ACC112 (cell line): ENCODE results near the gene HS1BP3.

Source experiments
- H2AFZ ChIP-seq: fragments of 200-600 bp; sonication (generic); one replicate; pipeline ENCODE4 v1.6.0; 2017; ENCODE audit warnings: antibody characterized with exemption, low read length; ENCODE audit not compliant: unreplicated experiment
- H3K27ac ChIP-seq: fragments of 200-600 bp; sonication (generic); 2 replicates; pipeline ENCODE4 v1.5.1; 2014; ENCODE audit warnings: low read depth, mild to moderate bottlenecking, antibody characterized with exemption, low read length, moderate library complexity
- H3K27me3 ChIP-seq: fragments of 200-600 bp; sonication (generic); 2 replicates; pipeline ENCODE4 v1.6.1; 2014; ENCODE audit warnings: mild to moderate bottlenecking, antibody characterized with exemption, low read length, moderate library complexity, mixed read lengths; ENCODE audit not compliant: insufficient read depth
- H3K36me3 ChIP-seq: fragments of 200-600 bp; sonication (generic); 2 replicates; pipeline ENCODE4 v1.6.1; 2016; ENCODE audit warnings: mild to moderate bottlenecking, antibody characterized with exemption, low read length, moderate library complexity, mixed read lengths; ENCODE audit not compliant: insufficient read depth
- H3K4me1 ChIP-seq: fragments of 200-600 bp; sonication (generic); one replicate; pipeline ENCODE4 v1.6.1; 2016; ENCODE audit warnings: low read length, mixed read lengths; ENCODE audit not compliant: insufficient read depth, unreplicated experiment, control insufficient read depth
- H3K4me3 ChIP-seq: fragments of 200-600 bp; sonication (generic); 2 replicates; pipeline ENCODE4 v1.5.1; 2014; ENCODE audit warnings: mild to moderate bottlenecking, low read depth, low read length
- H3K79me2 ChIP-seq: fragments of 200-600 bp; sonication (generic); one replicate; pipeline ENCODE4 v1.6.0; 2016; ENCODE audit warnings: low read length; ENCODE audit not compliant: control insufficient read depth, unreplicated experiment, insufficient read depth

HS1BP3 gene, protein sequence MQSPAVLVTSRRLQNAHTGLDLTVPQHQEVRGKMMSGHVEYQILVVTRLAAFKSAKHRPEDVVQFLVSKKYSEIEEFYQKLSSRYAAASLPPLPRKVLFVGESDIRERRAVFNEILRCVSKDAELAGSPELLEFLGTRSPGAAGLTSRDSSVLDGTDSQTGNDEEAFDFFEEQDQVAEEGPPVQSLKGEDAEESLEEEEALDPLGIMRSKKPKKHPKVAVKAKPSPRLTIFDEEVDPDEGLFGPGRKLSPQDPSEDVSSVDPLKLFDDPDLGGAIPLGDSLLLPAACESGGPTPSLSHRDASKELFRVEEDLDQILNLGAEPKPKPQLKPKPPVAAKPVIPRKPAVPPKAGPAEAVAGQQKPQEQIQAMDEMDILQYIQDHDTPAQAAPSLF

DNA sequence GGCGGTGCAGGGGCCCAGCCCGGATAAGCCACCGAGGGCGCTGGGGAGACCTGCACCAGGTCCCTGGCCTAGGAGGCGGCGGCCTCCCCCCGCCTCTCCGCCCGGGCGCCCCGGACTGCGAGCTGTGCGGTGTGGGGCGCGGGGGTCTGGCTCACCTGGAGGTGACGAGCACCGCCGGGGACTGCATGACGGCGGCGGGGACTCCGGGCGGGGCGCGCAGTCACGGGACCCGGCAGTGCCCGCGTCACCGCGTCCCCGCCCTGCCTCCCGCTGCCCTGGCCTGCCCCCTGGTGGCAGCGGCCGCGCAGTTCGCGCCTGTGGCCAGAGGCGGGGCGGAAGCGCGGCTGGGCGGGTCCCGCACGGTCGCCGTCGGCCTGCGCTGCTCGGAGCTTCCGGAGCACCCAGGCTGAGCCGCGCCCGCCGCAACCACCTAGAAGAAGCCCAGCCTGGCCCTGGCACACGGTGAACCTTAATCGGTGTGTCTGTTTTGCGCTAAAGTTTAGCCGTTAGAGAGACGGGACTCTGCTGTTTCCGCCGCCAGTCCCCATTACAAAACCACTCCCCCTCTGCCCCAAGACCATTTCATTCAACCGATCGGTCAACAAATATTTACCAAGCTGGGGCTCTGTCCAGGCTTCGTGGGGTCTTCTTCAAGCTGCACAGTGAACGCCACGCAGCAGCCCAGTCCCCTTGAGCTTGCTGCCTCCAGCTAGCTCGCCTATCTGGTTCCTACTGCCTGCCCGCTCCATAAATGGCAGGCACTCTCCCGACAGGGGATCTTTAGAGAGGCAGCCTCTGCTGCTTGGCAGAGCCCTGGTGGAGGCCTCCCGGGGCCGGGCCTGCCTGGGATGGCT lies at the start of gene HS1BP3:
TSS of gene HS1BP3 (minus strand) at position 222 of the 854 bp plus-strand sequence. CDS start at position 187, 35 bp downstream.
- Histone ChIP-seq H3K4me1 (peaks cover 20% of the 10 kb centered on the region), H3K36me3 (no peaks in the 10 kb centered on the region), H3K4me3 (peak within 1 kb of the TSS; percentile 99), H3K27ac (peak within 1 kb of the TSS; percentile 49; the same call in 1 of the 2 replicates), H2AFZ (peak within 1 kb of the TSS; percentile 95), H3K79me2 (peaks cover 33% of the 10 kb centered on the region), H3K27me3 (0 out of 2 replicates have a peak, but pooled peaks cover 5% of the 10 kb centered on the region)

DNA sequence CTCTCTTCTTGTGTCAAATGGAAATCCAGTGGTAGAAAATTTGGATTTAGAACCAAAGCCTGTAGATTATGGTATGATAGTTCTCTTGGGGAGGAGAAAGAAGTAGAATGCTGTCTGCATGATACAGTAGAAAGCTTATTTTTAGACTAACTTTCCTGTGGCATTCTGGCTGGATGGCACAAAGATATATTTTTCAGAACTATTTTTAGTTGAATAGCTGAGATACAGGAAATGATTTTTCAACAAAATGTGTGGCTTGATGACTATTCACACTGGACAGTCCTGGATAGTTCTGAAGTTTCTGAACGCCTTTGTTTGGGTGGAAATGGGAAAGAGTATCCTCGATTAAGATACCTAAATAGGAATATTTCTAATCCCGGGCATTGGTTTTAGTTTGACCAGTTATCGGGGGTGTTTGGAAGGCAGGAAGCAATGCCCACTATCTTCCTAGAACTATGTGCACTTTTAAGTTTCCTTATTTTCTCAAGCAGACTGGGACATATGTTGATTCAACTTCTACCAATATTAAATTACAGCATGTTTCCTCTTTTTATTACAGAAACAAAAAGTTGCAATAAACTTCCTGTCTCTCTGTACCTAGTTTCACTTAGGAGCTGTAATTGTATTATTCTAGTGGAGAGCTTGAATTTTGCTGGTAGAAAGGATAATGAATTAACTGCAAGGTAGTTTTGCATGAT lies 48.2 kb upstream of the HS1BP3 start:
- Histone ChIP-seq H3K27me3 (no peaks in the 10 kb centered on the region), H3K36me3 (no peaks in the 10 kb centered on the region), H3K4me1 (peaks cover 9% of the 10 kb centered on the region), H2AFZ (no peak overlapping the region), H3K4me3 (no peak overlapping the region), H3K27ac (no peak overlapping the region), H3K79me2 (no peaks in the 10 kb centered on the region)

DNA sequence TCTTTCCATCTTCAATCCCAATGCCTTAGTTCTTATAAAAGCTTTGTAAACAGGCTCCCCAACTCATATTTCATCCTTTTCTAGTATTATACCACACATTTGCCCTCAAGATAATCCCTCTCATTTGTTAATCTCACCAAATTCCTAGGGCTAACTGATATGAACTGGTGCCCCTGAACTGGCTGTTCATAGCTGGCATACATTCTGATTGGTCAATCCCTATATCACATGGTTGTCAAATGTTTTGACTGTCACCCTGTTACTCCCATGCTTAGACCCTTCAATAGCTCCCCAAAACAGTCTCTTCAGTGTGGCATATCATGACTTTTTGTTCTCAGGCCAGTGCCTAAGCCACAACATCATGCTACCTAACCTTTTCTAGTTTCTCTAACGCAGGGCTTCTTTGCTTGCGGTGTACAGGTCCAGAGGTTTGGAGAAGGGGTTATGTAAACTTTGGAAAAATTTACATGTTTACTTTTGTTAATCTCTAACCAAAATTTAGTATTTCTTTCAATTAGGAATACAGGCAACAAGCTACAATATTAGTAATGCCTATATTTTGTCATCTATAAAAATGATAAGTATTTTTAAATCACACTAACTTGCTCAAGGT lies 46.5 kb upstream of the HS1BP3 start:
- H3K79me2 ChIP-seq, result no peaks in the 10 kb centered on the region

DNA sequence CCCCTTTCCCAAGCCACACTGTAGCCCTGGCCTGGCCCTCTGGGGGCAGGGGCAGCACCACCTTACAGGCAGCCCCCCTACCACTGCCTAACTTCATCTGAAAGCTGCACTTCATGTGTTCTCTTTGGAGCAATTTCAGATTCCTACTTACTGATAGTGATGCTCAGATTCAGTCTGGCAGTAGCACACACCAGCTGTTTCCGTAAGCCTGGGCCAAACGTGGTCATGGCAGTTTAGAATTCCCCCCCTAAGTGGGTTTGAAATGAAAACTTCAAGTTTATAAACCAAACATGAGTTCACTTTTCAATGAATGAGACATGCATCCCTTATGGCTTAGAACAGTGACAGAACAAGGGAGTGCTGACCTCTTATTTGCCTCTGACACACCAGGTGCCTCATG lies 45.5 kb upstream of the HS1BP3 start:
- H2AFZ ChIP-seq, result no peak overlapping the region
- H3K36me3 ChIP-seq, result no peaks in the 10 kb centered on the region
- H3K27ac ChIP-seq, result no peak overlapping the region
- no peak overlapping the region for H3K4me3 ChIP-seq
- H3K4me1 ChIP-seq, result peaks cover 9% of the 10 kb centered on the region
- H3K27me3 ChIP-seq, result no peaks in the 10 kb centered on the region
- H3K79me2 ChIP-seq, result no peaks in the 10 kb centered on the region

More for the DNA sequence above, 46.5 kb upstream of the HS1BP3 start:
- Histone ChIP-seq H3K4me3 (no peak overlapping the region), H3K27ac (no peak overlapping the region), H3K4me1 (peaks cover 9% of the 10 kb centered on the region), H3K36me3 (no peaks in the 10 kb centered on the region), H2AFZ (no peak overlapping the region), H3K27me3 (no peaks in the 10 kb centered on the region)

DNA sequence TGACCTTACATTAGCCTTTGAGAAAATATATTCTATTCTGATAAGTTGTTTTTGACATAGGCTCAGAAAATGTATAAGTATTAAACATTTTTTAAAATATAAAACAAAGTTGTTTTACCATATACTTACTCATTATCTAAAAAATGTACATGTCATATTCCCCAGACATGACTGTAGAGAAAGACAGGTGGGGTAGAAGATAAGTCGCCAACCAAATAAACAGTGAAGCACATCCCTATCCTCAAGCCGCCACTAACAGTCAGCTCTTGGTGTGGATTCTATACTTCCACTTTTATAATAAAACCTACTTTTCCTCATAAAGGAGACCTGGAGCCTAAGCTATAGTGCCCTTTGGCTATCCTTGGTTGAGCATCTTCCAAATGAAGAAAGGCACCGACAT lies 42.4 kb upstream of the HS1BP3 start:
- Histone ChIP-seq H3K27me3 (no peaks in the 10 kb centered on the region), H3K27ac (no peak overlapping the region), H3K4me1 (no peaks in the 10 kb centered on the region), H3K4me3 (no peak overlapping the region), H3K79me2 (no peaks in the 10 kb centered on the region), H3K36me3 (peaks cover 2% of the 10 kb centered on the region; the same call in 1 of the 2 replicates), H2AFZ (no peak overlapping the region)

DNA sequence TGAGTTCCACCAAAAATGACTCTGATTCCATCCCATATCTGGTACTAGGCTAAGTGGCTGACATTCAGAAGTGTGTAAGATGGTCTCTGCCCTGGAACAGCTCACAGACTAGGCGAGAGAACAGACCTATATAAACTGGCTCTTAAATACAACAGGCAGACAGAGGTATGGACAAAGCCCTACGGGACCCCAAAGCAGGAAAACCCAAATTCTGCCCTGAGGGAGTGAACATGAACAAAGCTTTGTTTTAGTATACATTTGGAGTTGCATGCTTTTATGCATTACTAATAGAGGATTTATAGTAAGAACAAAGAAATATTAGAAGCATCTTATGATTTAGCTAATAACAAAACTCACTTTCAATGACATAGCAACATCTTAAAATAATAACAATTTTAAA lies 41.2 kb upstream of the HS1BP3 start:
- H3K27ac ChIP-seq, result no peak overlapping the region
- no peaks in the 10 kb centered on the region for H3K27me3 ChIP-seq
- no peaks in the 10 kb centered on the region for H3K79me2 ChIP-seq
- H2AFZ ChIP-seq, result no peak overlapping the region
- no peak overlapping the region for H3K4me3 ChIP-seq
- peaks cover 2% of the 10 kb centered on the region; the same call in 1 of the 2 replicates for H3K36me3 ChIP-seq
- H3K4me1 ChIP-seq, result no peaks in the 10 kb centered on the region

DNA sequence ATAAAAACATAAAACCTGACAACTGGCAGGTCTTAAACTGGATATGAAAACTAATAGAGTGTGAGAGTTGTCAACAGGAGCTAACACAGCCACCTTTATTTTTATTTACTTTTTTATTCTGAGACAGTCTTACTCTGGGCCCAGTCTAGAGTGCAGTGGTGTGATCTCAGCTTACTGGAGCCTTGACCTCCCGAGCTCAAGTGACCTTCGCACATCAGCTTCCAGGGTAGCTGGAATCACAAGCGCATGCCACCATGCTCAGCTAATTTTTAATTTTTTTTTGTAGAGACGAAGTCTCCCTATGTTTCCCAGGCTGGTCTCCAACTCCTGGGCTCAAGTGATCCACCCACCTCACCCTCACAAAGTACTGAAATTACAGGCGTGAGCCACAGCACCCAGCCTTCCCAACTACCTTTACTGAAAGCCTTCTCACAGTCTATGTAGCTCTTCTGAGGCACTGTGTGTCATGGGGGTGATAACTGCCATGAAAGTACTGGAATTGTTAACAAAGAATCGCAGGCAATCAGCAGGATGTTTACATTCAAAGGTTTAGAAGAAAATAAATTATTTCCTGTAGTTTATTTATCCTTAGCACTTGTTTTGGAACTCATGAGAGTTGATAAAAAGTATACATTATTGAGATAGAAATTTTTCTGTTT lies 40.3 kb upstream of the HS1BP3 start:
- Histone ChIP-seq H3K36me3 (peaks cover 6% of the 10 kb centered on the region), H3K27ac (no peak overlapping the region), H3K4me1 (no peaks in the 10 kb centered on the region), H3K27me3 (no peaks in the 10 kb centered on the region), H3K4me3 (no peak overlapping the region), H2AFZ (no peak overlapping the region), H3K79me2 (no peaks in the 10 kb centered on the region)

DNA sequence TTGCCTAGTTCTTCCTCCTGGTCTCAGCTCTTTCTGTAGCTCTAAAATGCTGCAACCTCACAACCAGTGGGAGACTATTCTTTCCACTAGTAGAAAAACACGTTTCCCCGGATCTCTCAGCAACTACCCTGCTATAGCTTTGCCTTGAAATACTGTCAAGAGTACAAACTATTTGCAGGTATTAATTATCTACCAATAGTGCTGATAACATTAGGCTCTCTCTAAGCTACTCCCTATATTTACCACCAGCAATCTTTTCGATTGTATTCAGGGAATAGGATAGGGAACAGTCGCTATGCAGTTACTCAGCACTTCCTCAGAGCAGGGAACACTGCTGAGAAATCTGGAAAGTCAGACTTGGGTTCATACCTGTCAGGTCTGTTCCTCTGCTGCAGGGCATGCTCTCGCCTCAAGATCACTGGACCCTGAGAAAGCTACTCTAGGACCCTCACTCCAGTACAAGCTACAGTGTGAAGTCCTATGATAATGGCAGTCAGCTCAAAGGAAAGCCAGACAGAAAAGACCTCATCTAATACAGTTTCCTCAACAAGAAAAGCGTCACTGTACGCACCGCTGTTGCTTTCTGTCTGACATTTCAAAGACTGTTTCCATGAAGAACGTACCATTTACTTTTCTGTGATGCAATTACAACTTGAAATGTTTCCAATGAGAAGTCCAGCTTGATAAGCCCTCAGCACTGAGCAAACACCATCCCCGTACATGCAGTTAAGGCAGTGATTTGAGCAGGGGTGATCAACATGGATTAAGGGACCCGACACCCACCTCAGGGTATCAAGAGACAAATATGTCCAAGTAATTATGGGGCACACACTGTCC lies 38.7 kb upstream of the HS1BP3 start:
- H3K36me3 ChIP-seq, result peaks cover 6% of the 10 kb centered on the region
- H2AFZ ChIP-seq, result no peak overlapping the region
- no peak overlapping the region for H3K27ac ChIP-seq
- H3K27me3 ChIP-seq, result no peaks in the 10 kb centered on the region
- H3K4me1 ChIP-seq, result no peaks in the 10 kb centered on the region
- H3K4me3 ChIP-seq, result no peak overlapping the region
- H3K79me2 ChIP-seq, result no peaks in the 10 kb centered on the region

DNA sequence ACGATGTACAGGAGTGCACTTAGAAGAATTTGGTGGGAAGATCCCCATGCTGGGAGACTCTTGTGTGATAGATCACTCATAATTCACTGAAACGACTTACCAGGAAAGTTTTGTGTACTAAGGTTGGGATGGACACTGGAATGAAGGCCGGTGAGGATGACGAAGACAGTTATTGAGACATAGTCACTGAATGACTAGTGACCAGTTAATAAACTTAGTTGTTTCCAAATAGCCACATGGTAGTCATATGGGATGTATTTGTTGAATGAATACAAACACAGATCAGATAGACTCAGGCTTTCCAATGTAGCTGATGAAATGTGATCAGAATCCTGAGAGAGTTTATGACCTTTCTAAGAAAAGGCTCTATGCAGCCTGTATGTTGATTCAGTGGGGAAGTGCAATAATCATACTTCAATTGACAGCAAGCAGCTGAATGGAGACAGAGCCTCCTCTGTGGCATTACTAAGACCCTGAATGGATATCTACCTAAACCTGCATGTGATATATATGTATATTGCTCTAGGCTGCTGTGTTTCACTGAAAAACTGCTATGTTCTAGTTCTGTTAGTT lies 36.4 kb upstream of the HS1BP3 start:
- no peak overlapping the region for H2AFZ ChIP-seq
- H3K27ac ChIP-seq, result no peak overlapping the region
- no peak overlapping the region for H3K4me3 ChIP-seq
- H3K4me1 ChIP-seq, result peaks cover 4% of the 10 kb centered on the region
- H3K27me3 ChIP-seq, result no peaks in the 10 kb centered on the region
- peaks cover 6% of the 10 kb centered on the region for H3K36me3 ChIP-seq
- H3K79me2 ChIP-seq, result no peaks in the 10 kb centered on the region
